Measurements from ENCODE around the gene CPNE5.

DNA sequence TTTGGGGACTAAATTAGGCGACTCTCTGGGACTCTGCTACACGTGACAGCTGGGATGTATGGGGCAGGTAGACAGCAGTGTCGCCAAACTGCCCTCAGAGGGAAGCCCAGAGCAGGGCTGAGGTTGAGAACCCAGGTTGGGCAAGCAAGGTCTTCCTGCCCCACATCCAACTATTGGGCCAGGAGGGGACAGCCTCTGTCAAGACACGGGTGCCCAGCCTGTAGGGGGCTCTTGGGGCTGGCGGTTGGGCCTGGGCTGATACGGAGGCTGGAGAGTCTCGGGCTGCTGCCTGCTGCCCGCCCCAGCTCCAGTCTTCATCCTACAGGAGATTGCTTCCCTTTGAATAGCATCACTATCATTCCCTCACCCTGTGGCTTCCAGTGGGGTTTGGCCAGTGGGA is 33.3 kb downstream of the CPNE5 start:
- no peak for TF ChIP-seq CTCF (IDR thresholded peaks at IDR 0.05)
- no peak for TF ChIP-seq POLR2A (IDR thresholded peaks at IDR 0.05)

All from prostate gland (tissue), 2 donors.